OCI-LY7 (cell line): ENCODE data around the gene SERPINA1. TPM values are rescaled to one million over a fixed set of nuclear protein-coding genes. Genes with fewer than 3 reads are reported as not detected.

Experiments
- BruUV-seq: library from RNA; stranded (reverse); fragments of 400-500 nt; replicated peaks from 2 replicates; lab custom pipeline; 2021; lab: Mats Ljungman, UMichigan
- CTCF ChIA-PET: fragments of 300-600 bp; sonication (Branson Sonifier 250); formaldehyde crosslinking; loops from one replicate; lab custom pipeline; 2022; ENCODE audit warnings: antibody characterized with exemption; ENCODE audit not compliant: unreplicated experiment; lab: Charles Lee
- POLR2A ChIA-PET: fragments of 300-600 bp; sonication (Branson Sonifier 250); formaldehyde crosslinking; loops from one replicate; lab custom pipeline; 2022; ENCODE audit warnings: antibody characterized with exemption; lab: Charles Lee
- DNase-seq: peaks from one replicate; pipeline ENCODE4 v3.0.0-alpha.2; 2015; ENCODE audit warnings: low spot score
- H2AFZ ChIP-seq: fragments of 200-600 bp; sonication (generic), shearing (Covaris generic); 2 replicates; pipeline ENCODE4 v1.6.1; 2014; ENCODE audit warnings: mild to moderate bottlenecking, antibody characterized with exemption, low read length, moderate library complexity
- H3K27ac ChIP-seq: fragments of 200-600 bp; sonication (generic); 2 replicates; pipeline ENCODE4 v1.5.1; 2014; ENCODE audit warnings: mixed run types, low read depth, mild to moderate bottlenecking, moderate library complexity, low read length, inconsistent platforms; ENCODE audit not compliant: poor library complexity, severe bottlenecking
- H3K36me3 ChIP-seq: fragments of 200-600 bp; sonication (generic); 2 replicates; pipeline ENCODE4 v1.6.1; 2014; ENCODE audit warnings: mild to moderate bottlenecking, antibody characterized with exemption, low read length, moderate library complexity, mixed read lengths; ENCODE audit not compliant: insufficient read depth
- H3K4me1 ChIP-seq: fragments of 200-600 bp; sonication (generic); 2 replicates; pipeline ENCODE4 v1.5.1; 2014; ENCODE audit warnings: mild to moderate bottlenecking, low read length; ENCODE audit not compliant: insufficient read depth, poor library complexity, severe bottlenecking
- H3K4me2 ChIP-seq: fragments of 200-600 bp; sonication (generic); 2 replicates; pipeline ENCODE4 v1.6.1; 2014; ENCODE audit warnings: mild to moderate bottlenecking, low read length
- H3K4me3 ChIP-seq: fragments of 200-600 bp; sonication (generic); 2 replicates; pipeline ENCODE4 v1.5.1; 2014; ENCODE audit warnings: mild to moderate bottlenecking, low read depth, low read length; ENCODE audit not compliant: poor library complexity, severe bottlenecking
- H3K79me2 ChIP-seq: fragments of 200-600 bp; sonication (generic); 2 replicates; pipeline ENCODE4 v1.6.1; 2016; ENCODE audit warnings: low read depth, mild to moderate bottlenecking, low read length, moderate library complexity, mixed read lengths; ENCODE audit not compliant: insufficient read depth
- H3K9me2 ChIP-seq: fragments of 200-600 bp; sonication (generic); 2 replicates; pipeline ENCODE4 v1.6.1; 2016; ENCODE audit warnings: mild to moderate bottlenecking, low read length, mixed read lengths; ENCODE audit not compliant: insufficient read depth
- H3K9me3 ChIP-seq: fragments of 200-600 bp; sonication (generic); 2 replicates; pipeline ENCODE4 v1.6.1; 2014; ENCODE audit warnings: mild to moderate bottlenecking, mixed run types, low read length, mixed read lengths
- H4K20me1 ChIP-seq: fragments of 200-600 bp; sonication (generic); 2 replicates; pipeline ENCODE4 v1.6.1; 2014; ENCODE audit warnings: mild to moderate bottlenecking, antibody characterized with exemption, low read length, moderate library complexity, mixed read lengths; ENCODE audit not compliant: insufficient read depth
- EZH2phosphoT487 ChIP-seq: fragments of 200-600 bp; sonication (generic); IDR thresholded peaks from 2 replicates; pipeline ENCODE4 v1.6.1; 2018; ENCODE audit warnings: low read depth, borderline replicate concordance, mild to moderate bottlenecking, mixed run types, antibody characterized with exemption, low read length, moderate library complexity, mixed read lengths
- intact Hi-C: fragments of 100-400 bp; cut with micrococcal nuclease; formaldehyde crosslinking; loops from one replicate; pipeline ENCODE4 v1.10.0; 2022; ENCODE audit not compliant: unreplicated experiment
- total RNA-seq, 2 experiments: library from RNA; depleted of rRNA in 1 of 2; stranded (reverse); fragments of >200 nt in 1 of 2; shearing (Covaris generic) in 1 of 2; gene quantifications; 2 replicates each; pipeline ENCODE4 v1.2.3, GENCODE V29; 2014 to 2022
- TF ChIP-seq, protein P1 (sequence below): fragments of 200-600 bp; sonication (generic); conservative IDR thresholded peaks from 2 replicates; pipeline ENCODE4 v1.5.1; 2014; ENCODE audit warnings: mild to moderate bottlenecking, antibody characterized with exemption, low read length, moderate library complexity, mixed read lengths

The SERPINA1 gene
- total RNA-seq, 2 experiments from 2014 or later, result not detected

DNA sequence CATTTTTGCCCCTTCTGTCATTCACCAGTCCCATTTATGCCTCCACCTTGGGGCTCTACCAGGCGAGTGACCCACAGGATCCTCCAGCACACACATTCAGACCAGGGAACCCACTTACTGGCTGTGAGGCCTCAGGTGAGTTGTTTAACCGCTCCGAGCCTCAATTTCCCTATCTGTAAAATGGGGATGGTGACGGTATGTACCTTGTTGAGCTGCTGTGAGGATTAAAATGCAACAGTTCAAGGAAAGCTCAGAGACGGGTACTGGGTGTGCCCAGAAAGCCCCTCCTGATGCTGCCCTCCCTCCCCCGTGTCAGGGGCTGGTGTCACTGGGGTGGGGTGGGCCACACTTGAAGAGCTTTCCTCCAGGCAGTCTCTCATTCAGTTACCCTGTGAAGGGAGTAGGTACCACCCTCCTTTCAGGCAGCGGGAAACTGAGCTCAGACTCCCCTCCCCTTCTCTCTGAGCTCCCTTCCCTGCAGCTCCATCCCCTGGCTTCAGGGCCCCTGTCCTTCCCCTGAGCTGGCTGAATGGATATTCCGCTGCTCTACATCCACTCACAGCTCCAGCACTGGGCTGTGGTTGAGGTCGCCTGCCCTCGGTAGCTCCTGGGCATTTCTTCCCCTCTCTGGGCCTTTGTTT lies 1.4 kb upstream of the SERPINA1 start:
- TF ChIP-seq EZH2phosphoT487, result no peak
- TF ChIP-seq, protein P1, sequence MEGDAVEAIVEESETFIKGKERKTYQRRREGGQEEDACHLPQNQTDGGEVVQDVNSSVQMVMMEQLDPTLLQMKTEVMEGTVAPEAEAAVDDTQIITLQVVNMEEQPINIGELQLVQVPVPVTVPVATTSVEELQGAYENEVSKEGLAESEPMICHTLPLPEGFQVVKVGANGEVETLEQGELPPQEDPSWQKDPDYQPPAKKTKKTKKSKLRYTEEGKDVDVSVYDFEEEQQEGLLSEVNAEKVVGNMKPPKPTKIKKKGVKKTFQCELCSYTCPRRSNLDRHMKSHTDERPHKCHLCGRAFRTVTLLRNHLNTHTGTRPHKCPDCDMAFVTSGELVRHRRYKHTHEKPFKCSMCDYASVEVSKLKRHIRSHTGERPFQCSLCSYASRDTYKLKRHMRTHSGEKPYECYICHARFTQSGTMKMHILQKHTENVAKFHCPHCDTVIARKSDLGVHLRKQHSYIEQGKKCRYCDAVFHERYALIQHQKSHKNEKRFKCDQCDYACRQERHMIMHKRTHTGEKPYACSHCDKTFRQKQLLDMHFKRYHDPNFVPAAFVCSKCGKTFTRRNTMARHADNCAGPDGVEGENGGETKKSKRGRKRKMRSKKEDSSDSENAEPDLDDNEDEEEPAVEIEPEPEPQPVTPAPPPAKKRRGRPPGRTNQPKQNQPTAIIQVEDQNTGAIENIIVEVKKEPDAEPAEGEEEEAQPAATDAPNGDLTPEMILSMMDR, result no peak
- Histone ChIP-seq H3K9me3 (no peaks in the 10 kb centered on the region), H3K4me1 (no peaks in the 10 kb centered on the region), H3K9me2 (no peaks in the 10 kb centered on the region), H3K4me2 (no peak overlapping the region), H4K20me1 (no peaks in the 10 kb centered on the region), H2AFZ (no peak overlapping the region), H3K4me3 (no peak overlapping the region), H3K79me2 (no peaks in the 10 kb centered on the region), H3K36me3 (no peaks in the 10 kb centered on the region), H3K27ac (no peak overlapping the region)
- no TSS peak for BruUV-seq
- ChIA-PET POLR2A (no interaction called here), CTCF (no interaction called here)
- DNase-seq, result no peak
- intact Hi-C loops, result no loop called here

- H3K79me2 ChIP-seq, result no peaks in the 10 kb centered on the region
- POLR2A ChIA-PET, result no interaction called here
- no peak overlapping the region for H3K4me2 ChIP-seq
- H3K9me2 ChIP-seq, result no peaks in the 10 kb centered on the region
- CTCF ChIA-PET, result no interaction called here
- no peaks in the 10 kb centered on the region for H3K4me1 ChIP-seq
- no peak overlapping the region for H3K4me3 ChIP-seq
- H4K20me1 ChIP-seq, result no peaks in the 10 kb centered on the region
- H3K27ac ChIP-seq, result no peak overlapping the region
- H3K36me3 ChIP-seq, result no peaks in the 10 kb centered on the region
- BruUV-seq, result no TSS peak
- no peak overlapping the region for H2AFZ ChIP-seq
- no peaks in the 10 kb centered on the region for H3K9me3 ChIP-seq
- TF ChIP-seq EZH2phosphoT487, result no peak
- TF ChIP-seq, protein P1, result no peak
- intact Hi-C loops, result no loop called here
- DNase-seq, result no peak
Observed at GRCh38 chr14:94389104-94389469, 685 bp upstream of the SERPINA1 start.

DNA sequence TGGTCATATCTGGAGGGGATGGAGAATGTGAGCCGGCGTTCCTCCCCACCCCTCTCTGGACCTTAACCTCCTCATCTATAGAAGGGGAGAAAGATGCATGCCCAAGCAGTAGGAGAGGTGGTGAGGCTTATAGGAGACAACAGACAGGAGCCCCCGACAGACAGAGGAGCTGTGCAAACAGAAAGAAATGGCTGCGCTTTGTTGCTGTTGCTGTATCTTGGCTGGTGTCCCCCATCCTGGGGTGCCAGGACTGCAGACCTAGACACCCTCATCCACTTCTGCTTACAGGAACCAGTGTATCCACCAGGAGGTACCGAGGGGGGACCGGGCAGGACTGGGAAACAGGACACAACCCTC lies 397 bp downstream of the SERPINA1 start:
- H3K4me2 ChIP-seq, result no peak overlapping the region
- no peaks in the 10 kb centered on the region for H3K9me3 ChIP-seq
- no peak overlapping the region for H2AFZ ChIP-seq
- no TSS peak for BruUV-seq
- no peaks in the 10 kb centered on the region for H4K20me1 ChIP-seq
- no peak for DNase-seq
- CTCF ChIA-PET, result no interaction called here
- no peaks in the 10 kb centered on the region for H3K4me1 ChIP-seq
- H3K27ac ChIP-seq, result no peak overlapping the region
- no peaks in the 10 kb centered on the region for H3K36me3 ChIP-seq
- intact Hi-C loops, result no loop called here
- POLR2A ChIA-PET, result no interaction called here
- H3K79me2 ChIP-seq, result no peaks in the 10 kb centered on the region
- no peaks in the 10 kb centered on the region for H3K9me2 ChIP-seq
- no peak overlapping the region for H3K4me3 ChIP-seq
- TF ChIP-seq EZH2phosphoT487, result no peak
- TF ChIP-seq, protein P1, result no peak
